B cell (primary cell): Measurements from ENCODE around the gene ZSCAN30.
"Not testable (repeated sequence)": the region's sequence is repeated elsewhere in the genome, so short reads cannot be mapped to it uniquely, and the experiment has no call there.

ENCODE experiments used
- CTCF ChIP-seq: fragments of 200-600 bp; IDR thresholded peaks from one replicate; pipeline ENCODE4 v1.8.0; 2022; ENCODE audit warnings: antibody characterized with exemption, mild to moderate bottlenecking
- EZH2 ChIP-seq: IDR thresholded peaks from 2 replicates; pipeline ENCODE4 v1.6.1; 2012; ENCODE audit warnings: borderline replicate concordance, low read depth, mild to moderate bottlenecking, moderate library complexity, low read length; ENCODE audit not compliant: insufficient read depth, poor library complexity, severe bottlenecking

- TF ChIP-seq CTCF, EZH2: not testable (repeated sequence)
Measured at GRCh38 chr18:35216611-35217010, 73.4 kb downstream of the ZSCAN30 start.
